ENCODE data around the gene KCNQ1OT1. TPM values are rescaled to one million over a fixed set of nuclear protein-coding genes. Genes with fewer than 3 reads are reported as not detected.
A peak's percentile ranks its signal among the peaks of the same experiment; 100 is the strongest.

KCNQ1OT1 gene
- total RNA-seq, 4 donors from 2014 or later: 0.21 to 1.9 (median 1.2) TPM

- H3K27me3 ChIP-seq: no peaks in the 10 kb centered on the region
- H3K36me3 ChIP-seq: no peaks in the 10 kb centered on the region
- no peak for DNase-seq
- intact Hi-C loops (cut with DNase I): no loop called here
- peak overlapping the region; percentile 54 to 83 (median 76) for H3K4me3 ChIP-seq
- WGBS, 2 donors: 51 to 68% methylated on average over 9 to 14 of the region's 20 CpGs
- H3K9me3 ChIP-seq: no peaks in the 10 kb centered on the region
- H3K4me1 ChIP-seq: peaks cover 0 to 50% (median 0%) of the 10 kb centered on the region in 3 donors
- H3K27ac ChIP-seq: peak overlapping the region in 3 of 4 donors; percentile 88 to 94 (median 90)
- no peak for TF ChIP-seq POLR2A (IDR thresholded peaks at IDR 0.05)
- TF ChIP-seq CTCF (IDR thresholded peaks at IDR 0.05): no peak
Observed at GRCh38 chr11:2698386-2699184, 1.2 kb downstream of the KCNQ1OT1 start.

GRCh38 chr11:2697866-2698265 is 1.9 kb downstream of the KCNQ1OT1 start:
- H3K27me3 ChIP-seq: no peaks in the 10 kb centered on the region
- H3K36me3 ChIP-seq: no peaks in the 10 kb centered on the region
- H3K4me1 ChIP-seq: peaks cover 0 to 51% (median 0%) of the 10 kb centered on the region in 3 donors
- no peak overlapping the region for H3K27ac ChIP-seq
- TF ChIP-seq CTCF (IDR thresholded peaks at IDR 0.05) (no peak), POLR2A (IDR thresholded peaks at IDR 0.05) (no peak)
- H3K4me3 ChIP-seq: peak overlapping the region in 3 of 4 donors; percentile 69 to 83 (median 82)
- intact Hi-C loops (cut with DNase I): no loop called here
- DNase-seq: no peak
- H3K9me3 ChIP-seq: no peaks in the 10 kb centered on the region
- 6 to 64% methylated on average over 1 of the region's 1 CpG for WGBS, 2 donors

GRCh38 chr11:2696455-2696854 is 3.3 kb downstream of the KCNQ1OT1 start:
- no peak for TF ChIP-seq CTCF (IDR thresholded peaks at IDR 0.05)
- intact Hi-C loops (cut with DNase I): no loop called here
- no peak for DNase-seq

GRCh38 chr11:2694995-2695939 is 4.5 kb downstream of the KCNQ1OT1 start:
- H3K27me3 ChIP-seq: no peaks in the 10 kb centered on the region
- TF ChIP-seq POLR2A (IDR thresholded peaks at IDR 0.05): no peak
- TF ChIP-seq CTCF (IDR thresholded peaks at IDR 0.05): no peak
- no peak overlapping the region for H3K27ac ChIP-seq
- peaks cover 0 to 47% (median 2%) of the 10 kb centered on the region in 3 donors for H3K4me1 ChIP-seq
- intact Hi-C loops (cut with DNase I): no loop called here
- WGBS, 2 donors: 80 to 82% methylated on average over 9 of the region's 9 CpGs
- H3K36me3 ChIP-seq: no peaks in the 10 kb centered on the region
- H3K9me3 ChIP-seq: no peaks in the 10 kb centered on the region
- DNase-seq: no peak
- no peak overlapping the region for H3K4me3 ChIP-seq

More at GRCh38 chr11:2696455-2696854, 3.3 kb downstream of the KCNQ1OT1 start:
- no peaks in the 10 kb centered on the region for H3K9me3 ChIP-seq
- H3K27ac ChIP-seq: no peak overlapping the region
- 84 to 91% methylated on average over 5 of the region's 5 CpGs for WGBS, 2 donors
- no peaks in the 10 kb centered on the region for H3K36me3 ChIP-seq
- H3K4me3 ChIP-seq: no peak overlapping the region
- peaks cover 0 to 52% (median 0%) of the 10 kb centered on the region in 3 donors for H3K4me1 ChIP-seq
- H3K27me3 ChIP-seq: no peaks in the 10 kb centered on the region

Measured in esophagus squamous epithelium (tissue), 5 donors.